ENCODE measurements around the gene CUX1.

The CUX1 gene

DNA sequence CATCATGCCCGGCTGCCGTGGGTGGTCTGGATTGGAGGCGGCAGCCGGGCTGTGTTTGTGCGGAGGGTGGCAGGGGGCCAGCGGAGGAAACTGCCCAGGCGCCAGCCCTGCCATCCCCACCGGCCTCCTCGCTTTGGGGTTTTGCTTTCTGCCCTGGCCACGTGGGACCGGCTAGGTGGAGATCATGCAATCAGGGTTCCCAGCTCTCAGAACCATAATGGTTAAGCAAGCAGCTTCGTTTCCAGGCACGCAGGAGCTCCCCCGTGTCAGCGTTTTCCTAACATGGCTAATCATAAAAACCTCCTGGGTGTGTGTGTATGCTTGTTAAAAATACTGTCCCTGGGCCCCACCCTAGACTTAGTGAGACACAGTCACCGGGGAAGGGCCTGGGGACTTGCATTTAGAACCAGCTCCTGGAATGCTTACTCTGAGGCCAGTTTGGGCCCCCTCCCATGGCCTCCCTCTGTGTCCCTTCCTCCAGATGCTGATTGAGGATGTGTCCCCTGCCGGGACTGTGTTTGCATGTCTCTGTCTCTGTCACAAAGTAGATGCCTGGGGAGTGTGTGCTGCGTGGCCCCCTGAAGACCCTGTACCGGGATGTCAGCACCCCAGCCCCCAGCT lies 119.3 kb downstream of the CUX1 start:
- no peak overlapping the region for H3K4me3 Mint-ChIP-seq

DNA sequence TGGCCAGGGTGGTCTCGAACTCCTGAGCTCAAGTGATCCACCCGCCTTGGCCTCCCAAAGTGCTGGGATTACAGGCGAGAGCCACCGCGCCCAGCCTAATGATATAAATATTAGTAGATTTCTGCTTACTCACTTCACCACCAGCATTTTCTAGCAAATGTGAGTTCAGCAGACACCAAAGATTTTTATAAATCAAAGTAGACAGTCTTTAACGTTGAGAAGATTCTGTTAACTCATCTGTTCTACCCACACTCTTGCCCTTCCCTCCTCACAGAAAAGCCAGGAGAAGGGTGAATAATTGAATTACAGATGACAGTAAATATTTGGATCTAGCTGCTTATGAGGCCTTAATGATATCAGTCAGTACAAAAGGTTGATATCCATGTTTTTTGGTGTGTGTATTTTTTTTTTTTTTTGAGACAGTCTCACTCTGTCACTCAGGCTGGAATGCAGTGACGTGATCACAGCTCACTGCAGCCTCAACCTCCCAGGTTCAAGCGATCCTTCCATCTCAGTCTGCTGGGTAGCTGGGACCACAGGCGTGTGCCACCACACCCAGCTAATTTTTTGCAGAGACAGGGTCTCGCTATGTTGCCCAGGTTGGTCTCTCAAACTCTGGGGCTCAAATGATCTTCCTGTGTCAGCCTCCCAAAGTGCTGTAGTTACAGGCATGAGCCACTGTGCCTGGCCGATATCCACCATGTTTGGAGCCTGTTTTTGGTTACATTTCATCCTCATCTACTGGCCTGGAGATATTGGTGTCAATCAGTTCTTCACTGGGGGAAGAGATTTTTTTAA lies 120.5 kb downstream of the CUX1 start:
- no peak overlapping the region for H3K4me3 Mint-ChIP-seq
- H3K9me3 Mint-ChIP-seq: no peaks in the 10 kb centered on the region
- DNase-seq (no peak), ATAC-seq (no peak)
- H3K36me3 Mint-ChIP-seq (ENCODE audit: low read depth): peaks cover 3% of the 10 kb centered on the region
- H3K27ac Mint-ChIP-seq: no peak overlapping the region
- peaks cover 27% of the 10 kb centered on the region for H3K4me1 Mint-ChIP-seq
- no peaks in the 10 kb centered on the region for H3K27me3 Mint-ChIP-seq

More for the DNA sequence above, 119.3 kb downstream of the CUX1 start:
- peaks cover 3% of the 10 kb centered on the region for H3K36me3 Mint-ChIP-seq (ENCODE audit: low read depth)
- ATAC-seq (no peak), DNase-seq (no peak)
- no peaks in the 10 kb centered on the region for H3K27me3 Mint-ChIP-seq
- no peaks in the 10 kb centered on the region for H3K9me3 Mint-ChIP-seq
- no peak overlapping the region for H3K27ac Mint-ChIP-seq
- peaks cover 23% of the 10 kb centered on the region for H3K4me1 Mint-ChIP-seq

DNA sequence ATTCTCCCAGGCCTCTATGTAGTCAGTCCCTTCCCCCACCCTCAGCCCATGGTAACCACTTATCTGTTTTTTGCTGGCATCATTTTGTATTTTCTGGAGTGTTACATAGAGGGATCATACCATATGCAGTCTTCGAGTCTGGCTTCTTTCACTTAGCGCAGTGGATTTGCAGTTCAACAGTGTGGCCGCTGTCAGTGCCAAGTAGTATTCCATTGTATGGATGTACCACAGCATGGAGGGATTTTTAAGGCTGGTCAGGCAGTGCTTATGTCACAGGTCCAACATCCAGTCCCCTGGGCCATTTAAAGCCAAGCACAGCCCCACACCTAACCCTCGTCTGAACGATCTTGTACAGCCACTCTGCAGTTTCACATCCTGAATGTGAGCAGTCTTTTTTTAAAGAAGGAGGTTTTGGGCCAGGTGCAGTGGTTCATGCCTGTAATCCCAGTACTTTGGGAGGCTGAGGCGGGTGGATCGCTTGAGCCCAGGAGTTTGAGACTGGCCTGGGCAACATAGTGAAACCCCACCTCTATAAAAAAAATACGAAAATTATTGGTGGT lies 121.8 kb downstream of the CUX1 start:
- no peaks in the 10 kb centered on the region for H3K27me3 Mint-ChIP-seq
- DNase-seq: no peak
- peaks cover 20% of the 10 kb centered on the region for H3K4me1 Mint-ChIP-seq
- peaks cover 3% of the 10 kb centered on the region for H3K36me3 Mint-ChIP-seq (ENCODE audit: low read depth)
- H3K4me3 Mint-ChIP-seq: no peak overlapping the region
- H3K9me3 Mint-ChIP-seq: no peaks in the 10 kb centered on the region
- H3K27ac Mint-ChIP-seq: no peak overlapping the region
- ATAC-seq: no peak

DNA sequence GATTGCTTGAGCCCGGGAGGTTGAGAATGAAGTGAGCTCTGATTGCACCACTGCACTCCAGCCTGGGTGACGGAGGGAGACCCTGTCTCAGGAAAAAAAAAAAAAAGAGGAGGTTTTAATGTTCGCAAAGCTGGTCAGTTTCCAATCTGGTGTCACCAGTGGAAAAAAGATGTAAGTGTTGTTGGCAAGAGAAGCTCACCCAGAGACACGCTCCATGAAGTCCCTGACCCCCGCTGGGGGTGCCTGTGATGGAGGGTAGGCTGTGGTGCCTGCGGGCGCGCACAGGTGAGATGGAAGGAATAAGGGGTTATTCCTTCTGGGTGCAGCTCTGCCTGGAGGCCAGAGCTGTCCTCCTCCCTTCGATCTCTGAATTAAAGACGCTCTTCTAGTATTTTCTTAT lies 122.7 kb downstream of the CUX1 start:
- DNase-seq: no peak
- no peak overlapping the region for H3K4me3 Mint-ChIP-seq
- H3K36me3 Mint-ChIP-seq (ENCODE audit: low read depth): peaks cover 3% of the 10 kb centered on the region
- H3K9me3 Mint-ChIP-seq: no peaks in the 10 kb centered on the region
- no peak overlapping the region for H3K27ac Mint-ChIP-seq
- H3K4me1 Mint-ChIP-seq: peaks cover 16% of the 10 kb centered on the region
- H3K27me3 Mint-ChIP-seq: no peaks in the 10 kb centered on the region
- ATAC-seq: no peak

DNA sequence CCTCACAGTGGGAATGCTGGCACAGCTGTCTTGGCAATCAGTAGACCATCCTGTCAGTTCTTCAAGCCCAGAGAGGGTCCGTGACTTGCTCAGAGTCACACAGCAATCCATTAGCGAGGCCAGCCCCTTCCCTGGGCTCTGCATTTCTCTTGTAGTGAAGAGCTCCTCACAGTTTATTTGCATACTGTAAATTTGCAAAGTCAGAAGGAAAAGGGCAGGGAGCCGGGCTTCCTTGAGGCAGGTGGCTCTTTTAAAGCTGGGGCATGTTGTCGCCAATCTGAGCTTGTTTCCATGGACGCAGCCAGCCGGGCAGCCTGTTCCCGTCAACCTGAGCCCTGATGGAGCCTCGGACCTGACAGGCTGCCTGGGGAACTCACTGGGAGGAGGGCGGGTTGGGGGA lies 123.4 kb downstream of the CUX1 start:
- no peak overlapping the region for H3K4me3 Mint-ChIP-seq
- H3K4me1 Mint-ChIP-seq: peaks cover 13% of the 10 kb centered on the region
- H3K36me3 Mint-ChIP-seq (ENCODE audit: low read depth): peaks cover 3% of the 10 kb centered on the region
- DNase-seq (no peak), ATAC-seq (no peak)
- H3K27ac Mint-ChIP-seq: no peak overlapping the region
- H3K9me3 Mint-ChIP-seq: no peaks in the 10 kb centered on the region
- H3K27me3 Mint-ChIP-seq: no peaks in the 10 kb centered on the region

DNA sequence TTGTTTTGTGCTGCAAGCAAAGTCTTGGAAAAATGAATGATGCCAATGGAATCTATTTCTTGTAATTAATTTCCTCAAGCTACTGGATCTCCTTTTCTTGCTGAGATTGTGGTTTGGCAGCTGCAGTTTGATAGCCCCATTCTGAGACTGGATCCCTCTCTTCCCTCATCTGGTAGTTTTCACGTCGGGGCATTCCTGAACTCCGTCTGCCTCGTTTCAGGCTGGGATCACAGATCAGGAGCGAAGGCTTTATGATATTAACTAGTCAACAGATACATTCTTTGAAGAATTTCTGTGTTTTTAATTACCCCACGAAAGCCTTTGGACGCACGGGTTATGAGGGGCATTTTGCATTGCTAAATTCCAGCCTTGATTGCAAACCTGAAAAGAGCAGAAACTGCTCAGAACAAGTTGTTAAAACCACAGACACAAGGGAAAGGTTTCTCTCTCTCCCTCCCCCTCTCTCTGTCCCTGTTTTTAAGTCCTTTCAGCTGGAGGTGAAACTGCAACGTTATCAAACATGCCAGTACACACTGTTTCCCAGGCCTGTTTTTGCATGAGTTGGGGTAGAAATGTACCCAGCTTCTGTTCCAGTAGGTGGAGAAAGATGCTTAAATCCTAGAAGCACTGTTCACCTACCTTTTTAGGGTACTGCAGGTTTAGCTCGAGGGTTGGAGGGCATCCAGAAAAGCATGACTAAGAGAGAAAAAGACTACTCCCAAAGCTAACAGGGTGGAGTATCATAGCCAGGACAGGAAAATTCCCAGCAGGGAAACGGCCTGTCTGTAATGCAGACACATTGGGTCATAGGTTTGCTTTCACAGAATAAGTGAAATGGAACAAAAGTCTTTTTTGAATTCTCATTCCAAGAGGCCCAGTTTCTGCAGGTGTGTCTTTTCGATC lies 124.3 kb downstream of the CUX1 start:
- DNase-seq: no peak
- H3K36me3 Mint-ChIP-seq (ENCODE audit: low read depth): no peaks in the 10 kb centered on the region
- no peaks in the 10 kb centered on the region for H3K9me3 Mint-ChIP-seq
- H3K27me3 Mint-ChIP-seq: no peaks in the 10 kb centered on the region
- H3K4me3 Mint-ChIP-seq: no peak overlapping the region
- H3K4me1 Mint-ChIP-seq: peaks cover 9% of the 10 kb centered on the region
- H3K27ac Mint-ChIP-seq: no peak overlapping the region
- ATAC-seq: no peak

DNA sequence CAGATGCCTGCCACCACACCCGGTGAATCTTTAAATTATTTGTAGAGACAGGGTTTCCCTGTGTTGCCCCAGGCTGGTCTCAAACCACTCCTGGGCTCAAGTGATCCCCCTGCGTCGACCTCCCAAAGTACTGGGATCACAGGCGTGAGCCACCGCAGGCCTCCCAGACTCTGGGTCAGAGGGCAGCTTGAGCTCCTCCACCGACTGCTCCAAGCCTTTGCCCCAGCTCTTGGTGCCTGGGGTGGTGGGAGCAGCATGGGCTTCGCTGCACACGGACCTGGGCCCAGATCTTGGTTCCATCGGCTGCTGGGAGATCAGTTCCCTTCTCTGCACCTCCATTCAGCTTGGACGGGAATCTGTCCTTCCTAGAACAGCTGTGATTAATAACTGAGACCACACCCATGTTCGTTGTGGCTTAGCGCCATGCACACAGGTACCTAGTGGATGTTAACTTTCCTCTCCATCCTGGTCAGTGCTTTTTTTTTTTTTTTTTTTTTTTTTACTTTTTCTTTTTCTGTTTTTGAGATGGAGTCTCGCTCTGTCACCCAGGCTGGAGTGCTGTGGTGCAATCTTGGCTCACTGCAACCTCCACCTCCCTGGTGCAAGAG lies 125.3 kb downstream of the CUX1 start:
- Mint-ChIP-seq H3K36me3 (ENCODE audit: low read depth) (no peaks in the 10 kb centered on the region), H3K9me3 (no peaks in the 10 kb centered on the region), H3K4me3 (no peak overlapping the region), H3K4me1 (peaks cover 9% of the 10 kb centered on the region), H3K27ac (no peak overlapping the region), H3K27me3 (no peaks in the 10 kb centered on the region)
- ATAC-seq (no peak), DNase-seq (no peak)

DNA sequence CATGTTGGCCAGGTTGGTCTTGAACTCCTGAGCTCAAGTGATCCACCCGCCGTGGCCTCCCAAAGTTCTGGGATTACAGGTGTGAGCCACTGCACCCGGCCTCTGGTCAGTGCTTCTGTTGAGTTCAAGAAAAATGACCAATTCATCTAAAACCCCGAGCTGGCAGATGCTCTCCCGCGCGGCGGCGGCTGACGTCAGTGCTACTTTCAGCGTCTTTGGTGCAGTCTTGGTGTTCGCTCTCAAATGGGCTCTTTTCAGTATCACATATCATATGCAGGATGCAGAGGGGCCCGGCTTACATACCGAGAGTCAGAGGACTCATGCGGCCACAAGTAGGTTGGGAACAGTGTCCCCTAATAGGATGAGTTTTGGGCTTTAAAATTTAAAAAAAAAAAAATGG lies 125.9 kb downstream of the CUX1 start:
- H3K4me1 Mint-ChIP-seq: peaks cover 9% of the 10 kb centered on the region
- H3K9me3 Mint-ChIP-seq: no peaks in the 10 kb centered on the region
- no peaks in the 10 kb centered on the region for H3K27me3 Mint-ChIP-seq
- DNase-seq (no peak), ATAC-seq (no peak)
- H3K36me3 Mint-ChIP-seq (ENCODE audit: low read depth): no peaks in the 10 kb centered on the region
- H3K4me3 Mint-ChIP-seq: no peak overlapping the region
- H3K27ac Mint-ChIP-seq: no peak overlapping the region

DNA sequence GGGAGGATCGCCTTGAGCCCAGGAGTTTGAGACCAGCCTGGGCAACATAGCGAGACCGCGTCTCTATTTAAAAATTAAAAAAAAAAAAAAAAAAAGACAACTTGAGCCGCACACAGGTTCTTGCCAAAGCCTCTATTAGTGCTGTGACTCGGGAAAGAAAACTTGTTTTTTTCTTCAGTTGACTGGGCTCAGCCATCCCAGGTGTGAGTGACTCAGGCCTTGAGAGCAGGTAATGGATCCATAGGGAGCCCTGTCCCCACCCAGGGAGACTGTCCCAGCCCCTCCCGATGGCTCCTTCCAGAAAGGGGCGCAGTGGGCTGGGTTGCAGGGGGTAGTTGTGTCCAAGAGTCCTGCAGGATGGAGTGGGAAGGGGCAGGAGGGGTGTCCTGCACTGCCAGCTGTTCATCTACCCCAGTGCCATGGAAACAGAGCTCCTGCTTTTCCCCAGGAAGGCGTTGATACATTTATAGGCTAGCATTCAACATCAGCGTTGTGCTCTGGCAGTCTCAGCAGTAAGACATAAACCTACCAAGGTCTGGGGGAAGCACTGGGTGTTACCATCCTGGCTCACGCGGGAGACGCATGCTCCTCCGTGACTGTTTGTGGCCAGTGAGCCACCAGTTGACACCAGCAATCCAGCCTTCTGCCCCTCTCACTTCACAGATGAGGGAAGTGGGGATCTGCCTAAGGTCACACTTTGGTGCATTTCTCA lies 126.6 kb downstream of the CUX1 start:
- Mint-ChIP-seq H3K36me3 (ENCODE audit: low read depth) (no peaks in the 10 kb centered on the region), H3K27ac (no peak overlapping the region), H3K4me1 (peaks cover 8% of the 10 kb centered on the region), H3K27me3 (no peaks in the 10 kb centered on the region), H3K9me3 (no peaks in the 10 kb centered on the region), H3K4me3 (no peak overlapping the region)
- DNase-seq (no peak), ATAC-seq (no peak)

DNA sequence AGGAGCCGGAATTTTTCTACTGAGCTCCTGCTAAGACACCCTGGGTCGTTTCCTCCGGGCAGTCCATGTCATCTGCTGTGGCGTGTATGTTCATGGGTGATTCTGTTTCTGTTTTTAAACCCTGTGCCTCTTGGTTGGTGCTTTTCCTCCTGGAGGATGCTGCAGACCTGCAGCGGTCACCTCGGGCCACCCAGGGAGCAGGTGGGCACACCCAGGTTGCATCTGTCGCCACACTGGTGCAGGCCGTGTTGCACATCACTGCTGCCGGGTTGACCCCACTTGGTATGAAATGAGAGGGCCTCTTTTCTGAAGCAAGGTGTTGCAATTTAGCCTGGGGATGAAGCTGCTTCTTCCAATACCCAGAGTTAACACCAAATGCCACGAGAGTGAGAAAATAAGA lies 127.2 kb downstream of the CUX1 start:
- Mint-ChIP-seq H3K36me3 (ENCODE audit: low read depth) (no peaks in the 10 kb centered on the region), H3K27ac (no peak overlapping the region), H3K4me1 (peaks cover 7% of the 10 kb centered on the region), H3K27me3 (no peaks in the 10 kb centered on the region), H3K9me3 (no peaks in the 10 kb centered on the region), H3K4me3 (no peak overlapping the region)
- ATAC-seq: no peak
- no peak for DNase-seq

DNA sequence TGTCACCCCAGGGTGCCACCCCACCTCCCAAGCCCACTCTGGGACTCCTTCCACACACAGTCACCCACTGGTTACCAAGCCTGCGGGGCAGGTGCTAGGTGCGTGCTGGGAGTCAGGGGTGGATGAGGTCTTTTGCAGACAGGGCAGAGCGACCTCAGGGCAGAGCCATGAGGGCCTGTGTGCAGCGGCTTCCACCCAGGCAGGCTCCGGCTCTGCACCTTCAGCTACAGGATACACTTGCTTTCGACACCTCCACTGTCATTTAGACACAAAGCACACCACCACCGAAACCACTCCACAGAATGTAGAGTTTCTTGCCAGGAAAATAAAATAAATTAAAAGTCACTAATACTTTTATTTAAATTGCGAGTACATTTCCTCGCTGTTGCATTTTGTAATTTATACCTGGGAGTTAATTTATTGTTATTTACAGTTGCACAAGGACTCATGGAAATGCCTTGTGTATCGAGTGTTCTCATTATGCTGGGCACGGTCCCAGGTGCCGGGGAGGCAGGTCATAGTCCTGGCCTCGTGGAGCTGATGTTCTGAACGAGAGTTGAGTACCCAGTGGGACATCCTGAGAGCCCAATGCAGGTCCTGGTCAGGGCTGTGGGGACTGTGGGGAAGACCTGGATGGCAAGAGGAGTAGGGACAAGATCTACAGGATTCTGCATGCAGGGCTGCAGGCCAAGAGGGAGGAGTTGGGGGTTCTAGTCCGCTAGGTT lies 127.8 kb downstream of the CUX1 start:
- no peaks in the 10 kb centered on the region for H3K9me3 Mint-ChIP-seq
- H3K27ac Mint-ChIP-seq: no peak overlapping the region
- ATAC-seq (no peak), DNase-seq (no peak)
- H3K4me3 Mint-ChIP-seq: no peak overlapping the region
- H3K27me3 Mint-ChIP-seq: no peaks in the 10 kb centered on the region
- no peaks in the 10 kb centered on the region for H3K36me3 Mint-ChIP-seq (ENCODE audit: low read depth)
- peaks cover 7% of the 10 kb centered on the region for H3K4me1 Mint-ChIP-seq

DNA sequence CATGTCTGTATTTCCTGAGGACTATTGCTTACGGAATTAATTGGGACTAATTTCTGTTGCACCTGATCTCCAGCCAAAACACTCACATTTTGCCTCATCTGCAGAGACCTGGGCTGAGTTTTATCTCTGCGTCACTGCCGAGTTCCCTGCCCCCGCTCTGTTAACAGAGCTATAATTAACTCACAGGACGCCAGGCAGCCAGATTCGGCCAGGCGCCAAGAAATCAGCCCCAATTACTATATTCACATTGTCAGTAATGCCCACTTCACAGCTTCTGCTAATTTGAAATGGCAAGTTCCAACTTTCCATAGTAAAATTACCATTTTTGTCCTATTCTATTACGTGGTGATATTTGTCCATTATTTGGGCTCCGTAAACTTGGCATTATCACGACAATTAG lies 130.5 kb downstream of the CUX1 start:
- Mint-ChIP-seq H3K9me3 (no peaks in the 10 kb centered on the region), H3K4me3 (no peak overlapping the region), H3K27me3 (no peaks in the 10 kb centered on the region), H3K27ac (no peak overlapping the region), H3K4me1 (peaks cover 7% of the 10 kb centered on the region), H3K36me3 (ENCODE audit: low read depth) (no peaks in the 10 kb centered on the region)
- DNase-seq (no peak), ATAC-seq (no peak)

DNA sequence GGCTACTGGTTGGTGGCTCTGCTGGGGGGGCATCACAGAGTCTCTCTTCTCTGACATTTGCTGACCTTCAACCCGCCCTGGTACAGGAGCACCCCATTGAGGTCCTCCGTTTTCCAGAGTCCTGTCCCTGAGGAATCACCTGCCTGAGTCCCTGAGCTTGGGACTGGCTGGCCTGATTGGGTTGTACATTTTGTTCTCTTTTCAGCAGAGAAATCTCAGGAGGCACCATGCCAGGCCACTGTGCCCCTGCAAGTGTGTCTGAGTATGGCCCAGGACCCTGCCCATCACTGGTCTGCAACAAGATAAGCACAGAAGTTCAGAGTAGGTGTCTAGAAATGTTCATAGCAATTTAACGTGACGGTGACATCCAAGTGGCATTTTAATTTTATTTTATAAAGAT lies 131.2 kb downstream of the CUX1 start:
- Mint-ChIP-seq H3K36me3 (ENCODE audit: low read depth) (peaks cover 3% of the 10 kb centered on the region), H3K4me3 (no peak overlapping the region), H3K9me3 (no peaks in the 10 kb centered on the region), H3K27me3 (no peaks in the 10 kb centered on the region), H3K27ac (no peak overlapping the region), H3K4me1 (peaks cover 15% of the 10 kb centered on the region)
- no peak for ATAC-seq
- DNase-seq: no peak

Measured in activated naive CD8-positive, alpha-beta T cell treated with anti-CD3 and anti-CD28 coated beads, Interleukin-2, amount 50 U/mL, for 24 hours (primary cell).